ENCODE data around the gene CDHR5.

Gene CDHR5

DNA sequence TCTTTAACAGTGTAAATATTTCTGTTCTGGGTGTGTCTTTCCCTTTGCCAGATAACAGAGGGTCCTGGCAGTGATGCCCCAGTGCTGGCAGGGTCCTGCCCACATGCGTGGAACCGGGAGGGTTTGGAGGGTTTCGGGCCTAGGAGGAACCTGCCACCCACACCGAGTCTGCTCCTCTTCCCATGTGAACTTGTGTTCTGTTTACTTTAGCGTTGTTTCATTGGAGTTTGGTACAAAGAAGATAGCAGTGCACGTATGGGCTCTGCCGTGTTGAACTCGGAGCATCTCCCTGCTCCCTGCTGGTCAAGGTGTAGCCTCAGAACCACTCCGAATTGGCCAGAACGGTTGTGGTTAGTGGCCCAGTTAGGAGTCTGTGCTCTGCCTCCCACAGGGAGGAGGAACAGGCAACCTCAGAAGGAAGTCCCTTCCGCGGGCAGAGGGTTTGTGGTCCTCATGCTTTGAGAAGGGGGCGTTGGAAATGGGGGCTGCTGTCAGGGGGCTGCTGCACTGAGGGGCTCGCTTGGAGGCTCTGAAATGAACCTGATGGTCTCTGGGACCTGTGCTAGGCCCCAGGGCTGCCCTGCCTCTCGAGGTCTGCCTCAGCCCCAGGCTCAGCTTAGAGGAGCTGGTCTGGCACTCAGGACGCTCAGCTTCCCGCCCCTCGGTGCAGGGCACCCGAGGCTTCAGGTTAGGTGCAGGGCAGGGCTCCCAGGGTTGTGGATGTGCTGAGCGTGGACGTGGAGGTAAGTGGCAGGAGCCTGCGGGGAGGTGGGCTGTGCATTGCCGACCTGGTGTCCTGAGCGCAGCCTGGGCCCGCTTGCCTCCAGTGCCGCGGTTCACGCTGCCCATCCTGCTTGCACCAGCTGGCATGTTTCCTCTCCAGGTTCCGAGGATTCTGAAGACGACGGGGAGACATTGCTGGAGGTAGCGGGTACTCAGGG, 38.1 kb downstream of the CDHR5 start:
- no peaks in the 10 kb centered on the region for H3K9me3 ChIP-seq (ENCODE audit: control insufficient read depth, low read depth, low read length)
- H3K27me3 ChIP-seq (ENCODE audit: control insufficient read depth, insufficient read depth, low read length), result no peaks in the 10 kb centered on the region
- H3K4me1 ChIP-seq (ENCODE audit: control insufficient read depth, low read depth, low read length), result no peaks in the 10 kb centered on the region
- H3K4me3 ChIP-seq (ENCODE audit: low read length), result no peak overlapping the region
- H3K36me3 ChIP-seq (ENCODE audit: control insufficient read depth, low read depth, low read length), result peaks cover 64% of the 10 kb centered on the region
- H3K27ac ChIP-seq (ENCODE audit: low read length), result no peak overlapping the region
- no peak overlapping the region for H3K9ac ChIP-seq (ENCODE audit: low read length)

DNA sequence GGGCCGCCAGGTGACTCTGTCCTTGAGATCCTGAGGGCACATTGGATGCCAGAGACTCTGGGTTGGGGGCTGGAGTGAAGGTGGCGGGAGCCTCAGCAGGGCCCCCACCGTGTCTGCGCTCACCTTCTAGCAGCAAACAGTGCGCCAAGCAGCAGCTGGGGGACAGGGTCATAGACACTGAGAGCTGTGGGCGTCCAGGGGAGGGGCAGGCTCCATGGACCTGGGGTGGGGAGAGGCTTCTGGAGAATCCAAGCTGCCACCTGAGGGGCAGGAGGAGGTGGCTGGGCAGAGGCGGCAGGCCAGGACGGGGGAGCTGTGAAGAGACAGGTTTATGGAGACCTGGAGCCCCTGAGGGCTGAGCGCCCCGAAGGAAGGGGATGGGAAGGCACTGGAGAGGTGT, 40.5 kb downstream of the CDHR5 start:
- Histone ChIP-seq H3K27me3 (ENCODE audit: control insufficient read depth, insufficient read depth, low read length) (no peaks in the 10 kb centered on the region), H3K4me3 (ENCODE audit: low read length) (no peak overlapping the region), H3K9me3 (ENCODE audit: control insufficient read depth, low read depth, low read length) (no peaks in the 10 kb centered on the region), H3K27ac (ENCODE audit: low read length) (no peak overlapping the region), H3K9ac (ENCODE audit: low read length) (no peak overlapping the region), H3K4me1 (ENCODE audit: control insufficient read depth, low read depth, low read length) (no peaks in the 10 kb centered on the region), H3K36me3 (ENCODE audit: control insufficient read depth, low read depth, low read length) (peaks cover 46% of the 10 kb centered on the region)

DNA sequence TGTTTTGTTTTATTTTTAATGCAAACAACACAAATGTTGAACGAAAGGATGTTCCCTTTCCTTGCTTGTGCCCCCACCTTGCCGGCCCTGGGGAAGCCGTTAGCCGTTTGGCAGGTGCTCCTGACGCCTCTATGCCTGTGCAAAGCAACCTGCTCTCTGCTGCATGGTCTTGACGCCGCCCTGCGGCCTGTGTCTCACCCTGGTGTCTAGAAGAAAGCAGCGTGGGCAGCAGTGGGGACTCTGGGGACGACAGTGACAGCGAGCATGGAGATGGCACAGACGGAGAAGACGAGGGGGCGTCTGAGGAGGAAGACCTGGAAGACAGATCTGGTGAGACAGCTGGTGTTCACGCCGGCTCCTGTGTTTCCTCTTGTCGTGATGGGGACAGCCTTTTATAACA, 43.0 kb downstream of the CDHR5 start:
- H3K9me3 ChIP-seq (ENCODE audit: control insufficient read depth, low read depth, low read length), result no peaks in the 10 kb centered on the region
- H3K36me3 ChIP-seq (ENCODE audit: control insufficient read depth, low read depth, low read length), result peaks cover 26% of the 10 kb centered on the region
- peaks cover 6% of the 10 kb centered on the region for H3K4me1 ChIP-seq (ENCODE audit: control insufficient read depth, low read depth, low read length)
- no peak overlapping the region for H3K9ac ChIP-seq (ENCODE audit: low read length)
- no peak overlapping the region for H3K4me3 ChIP-seq (ENCODE audit: low read length)
- H3K27me3 ChIP-seq (ENCODE audit: control insufficient read depth, insufficient read depth, low read length), result no peaks in the 10 kb centered on the region
- H3K27ac ChIP-seq (ENCODE audit: low read length), result no peak overlapping the region

DNA sequence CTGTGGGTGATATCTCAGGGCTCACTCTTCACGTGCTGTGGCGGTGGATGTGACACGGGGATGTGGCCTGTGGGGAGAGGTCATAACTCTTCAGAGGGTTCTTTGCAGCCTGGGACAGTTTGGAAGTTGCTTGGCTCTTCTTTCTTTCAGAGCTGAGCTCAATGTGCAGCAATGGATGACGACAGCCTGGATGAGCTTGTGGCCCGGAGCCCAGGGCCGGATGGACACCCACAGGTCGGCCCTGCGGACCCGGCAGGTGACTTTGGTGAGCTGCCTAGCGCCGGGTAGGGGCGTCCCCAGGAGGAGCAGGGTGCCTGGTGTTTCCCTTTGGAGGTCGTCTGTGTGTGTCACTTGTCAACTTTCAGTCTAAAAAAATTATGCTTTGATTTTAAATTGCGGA, 43.4 kb downstream of the CDHR5 start:
- H3K4me3 ChIP-seq (ENCODE audit: low read length), result no peak overlapping the region
- no peak overlapping the region for H3K27ac ChIP-seq (ENCODE audit: low read length)
- H3K36me3 ChIP-seq (ENCODE audit: control insufficient read depth, low read depth, low read length), result peaks cover 22% of the 10 kb centered on the region
- peaks cover 6% of the 10 kb centered on the region for H3K4me1 ChIP-seq (ENCODE audit: control insufficient read depth, low read depth, low read length)
- H3K9ac ChIP-seq (ENCODE audit: low read length), result no peak overlapping the region
- no peaks in the 10 kb centered on the region for H3K9me3 ChIP-seq (ENCODE audit: control insufficient read depth, low read depth, low read length)
- no peaks in the 10 kb centered on the region for H3K27me3 ChIP-seq (ENCODE audit: control insufficient read depth, insufficient read depth, low read length)

DNA sequence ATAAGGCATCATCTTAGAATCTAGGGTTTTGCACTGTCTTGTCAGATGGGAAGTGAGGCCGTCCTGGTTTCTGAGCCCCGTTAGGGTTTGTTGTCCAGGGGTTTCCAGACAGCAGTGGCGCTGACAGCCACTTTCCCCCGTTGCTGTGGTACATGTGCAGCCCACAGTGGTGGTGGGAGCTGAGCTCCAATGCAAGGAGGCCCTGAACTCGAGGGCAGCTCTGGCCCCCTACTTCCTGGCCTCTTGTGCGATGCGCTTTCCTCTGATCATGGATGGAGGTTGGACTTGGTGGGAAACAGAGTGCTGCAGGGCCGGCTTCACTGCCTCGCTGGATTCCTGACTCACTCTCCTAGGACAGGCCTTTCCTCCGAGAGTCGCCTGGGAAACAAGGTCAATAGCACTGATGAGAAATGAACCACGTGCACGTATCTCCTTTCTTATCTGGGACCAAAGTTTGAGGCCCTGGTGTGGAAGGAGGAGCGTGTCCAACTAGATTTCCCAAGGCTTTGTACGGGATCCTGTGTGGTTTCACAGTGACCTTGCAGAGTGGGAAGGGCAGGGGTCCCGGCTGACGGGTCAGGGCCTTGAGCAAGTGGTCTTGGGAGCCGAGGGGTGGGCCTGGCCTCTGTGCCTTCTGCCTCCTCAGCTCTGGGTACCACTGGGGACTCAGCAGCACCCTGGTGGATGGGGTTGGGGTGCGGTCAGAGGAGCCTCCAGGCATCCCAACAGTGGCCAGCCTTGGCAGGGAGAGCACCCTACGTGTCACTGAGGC, 44.7 kb downstream of the CDHR5 start:
- peaks cover 6% of the 10 kb centered on the region for H3K27me3 ChIP-seq (ENCODE audit: control insufficient read depth, insufficient read depth, low read length)
- peaks cover 19% of the 10 kb centered on the region for H3K36me3 ChIP-seq (ENCODE audit: control insufficient read depth, low read depth, low read length)
- H3K9me3 ChIP-seq (ENCODE audit: control insufficient read depth, low read depth, low read length), result no peaks in the 10 kb centered on the region
- no peak overlapping the region for H3K9ac ChIP-seq (ENCODE audit: low read length)
- no peak overlapping the region for H3K27ac ChIP-seq (ENCODE audit: low read length)
- no peak overlapping the region for H3K4me3 ChIP-seq (ENCODE audit: low read length)
- peaks cover 7% of the 10 kb centered on the region for H3K4me1 ChIP-seq (ENCODE audit: control insufficient read depth, low read depth, low read length)

DNA sequence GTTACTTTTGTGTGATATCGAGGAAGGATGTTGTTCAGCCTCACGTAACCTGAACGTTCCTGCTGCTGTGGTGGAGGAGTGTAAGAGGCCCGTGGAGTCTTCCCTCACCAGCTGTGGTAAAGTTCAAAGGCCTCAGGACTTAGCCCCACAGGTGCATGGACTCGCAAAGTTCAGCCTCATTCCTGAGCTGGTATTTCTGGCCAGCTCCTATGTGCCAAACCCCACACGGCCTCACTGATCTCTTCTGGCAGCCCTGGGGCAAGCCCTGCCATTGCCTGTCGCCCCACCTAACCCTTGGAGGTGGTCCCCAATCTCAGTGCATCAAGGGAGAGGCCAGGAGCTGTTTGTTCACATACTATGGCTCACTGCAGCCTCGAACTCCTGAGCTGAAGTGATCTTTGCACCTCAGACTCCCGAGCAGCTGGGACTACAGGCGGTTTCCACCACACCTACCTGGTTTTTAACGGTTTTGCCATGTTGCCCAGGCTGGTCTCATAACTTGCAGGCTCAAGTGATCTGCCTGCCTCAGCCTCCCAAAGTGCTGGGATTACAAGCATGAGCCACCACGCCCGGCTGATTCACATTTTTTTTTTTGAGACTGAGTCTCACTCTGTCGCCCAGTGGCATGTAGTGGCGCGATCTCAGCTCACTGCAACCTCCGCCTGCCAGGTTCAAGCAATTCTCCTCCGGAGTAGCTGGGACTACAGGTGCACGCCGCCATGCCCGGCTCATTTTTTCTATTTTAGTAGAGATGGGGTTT, 46.3 kb downstream of the CDHR5 start:
- Histone ChIP-seq H3K9me3 (ENCODE audit: control insufficient read depth, low read depth, low read length) (no peaks in the 10 kb centered on the region), H3K27me3 (ENCODE audit: control insufficient read depth, insufficient read depth, low read length) (peaks cover 20% of the 10 kb centered on the region), H3K4me1 (ENCODE audit: control insufficient read depth, low read depth, low read length) (peaks cover 9% of the 10 kb centered on the region), H3K27ac (ENCODE audit: low read length) (no peak overlapping the region), H3K36me3 (ENCODE audit: control insufficient read depth, low read depth, low read length) (peaks cover 12% of the 10 kb centered on the region), H3K4me3 (ENCODE audit: low read length) (peak overlapping the region; percentile 76), H3K9ac (ENCODE audit: low read length) (no peak overlapping the region)

DNA sequence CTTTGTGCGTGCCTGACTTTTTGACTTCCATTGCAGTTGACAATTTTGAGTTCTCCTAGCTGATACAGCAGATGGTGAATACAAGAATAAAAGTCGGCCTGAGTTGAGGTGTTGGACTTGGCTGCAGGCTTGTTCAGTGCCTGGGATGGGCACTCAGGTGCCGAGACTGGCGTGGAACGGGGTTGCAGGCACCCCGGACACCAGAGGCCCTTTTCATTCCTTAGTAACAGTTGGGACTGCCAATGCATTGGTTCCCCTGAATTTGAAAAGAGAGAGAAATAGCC, 47.2 kb downstream of the CDHR5 start:
- peaks cover 9% of the 10 kb centered on the region for H3K36me3 ChIP-seq (ENCODE audit: control insufficient read depth, low read depth, low read length)
- H3K4me3 ChIP-seq (ENCODE audit: low read length), result peak overlapping the region; percentile 76
- no peak overlapping the region for H3K27ac ChIP-seq (ENCODE audit: low read length)
- H3K9ac ChIP-seq (ENCODE audit: low read length), result peak overlapping the region; percentile 81
- H3K9me3 ChIP-seq (ENCODE audit: control insufficient read depth, low read depth, low read length), result no peaks in the 10 kb centered on the region
- peaks cover 24% of the 10 kb centered on the region for H3K27me3 ChIP-seq (ENCODE audit: control insufficient read depth, insufficient read depth, low read length)
- H3K4me1 ChIP-seq (ENCODE audit: control insufficient read depth, low read depth, low read length), result peaks cover 9% of the 10 kb centered on the region

DNA sequence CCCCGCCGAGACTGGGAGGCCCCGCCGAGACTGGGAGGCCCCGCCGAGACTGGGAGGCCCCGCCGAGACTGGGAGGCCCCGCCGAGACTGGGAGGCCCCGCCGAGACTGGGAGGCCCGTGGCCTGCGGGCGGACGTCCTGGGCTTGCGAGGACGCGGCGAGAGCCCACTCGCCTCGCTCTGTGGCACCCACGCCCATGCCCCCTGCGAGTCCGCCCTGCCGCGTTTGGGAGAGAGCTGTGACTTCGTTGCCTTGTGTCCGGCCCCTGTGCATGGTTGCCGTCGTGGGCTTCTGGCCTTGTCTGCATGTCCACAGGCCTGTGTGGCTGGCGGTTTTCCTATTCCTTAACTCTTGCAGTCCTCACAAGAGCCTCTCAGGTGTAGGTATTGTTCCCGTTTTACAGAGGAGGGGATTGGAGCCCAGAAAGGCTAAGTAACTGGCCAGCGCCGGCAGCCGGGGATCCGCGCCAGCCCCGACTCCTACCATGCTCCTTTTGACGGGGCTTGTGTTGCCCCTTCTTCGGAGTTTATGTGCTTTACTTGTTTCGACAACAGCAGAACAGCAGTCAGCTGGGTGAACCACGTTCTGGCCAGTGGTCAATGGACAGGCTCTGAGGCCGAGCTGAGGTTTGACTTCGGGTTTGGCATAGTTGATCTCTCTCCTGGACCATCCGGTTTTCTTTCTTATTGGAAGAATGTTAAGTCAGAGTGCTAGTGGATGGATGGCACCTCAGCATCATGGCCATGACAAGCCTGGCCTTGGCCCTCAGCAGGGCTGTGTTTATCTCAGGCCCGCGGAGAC, 47.7 kb downstream of the CDHR5 start:
- peak overlapping the region; percentile 76 for H3K4me3 ChIP-seq (ENCODE audit: low read length)
- H3K36me3 ChIP-seq (ENCODE audit: control insufficient read depth, low read depth, low read length), result peaks cover 5% of the 10 kb centered on the region
- H3K4me1 ChIP-seq (ENCODE audit: control insufficient read depth, low read depth, low read length), result peaks cover 9% of the 10 kb centered on the region
- H3K27me3 ChIP-seq (ENCODE audit: control insufficient read depth, insufficient read depth, low read length), result peaks cover 24% of the 10 kb centered on the region
- no peaks in the 10 kb centered on the region for H3K9me3 ChIP-seq (ENCODE audit: control insufficient read depth, low read depth, low read length)
- no peak overlapping the region for H3K27ac ChIP-seq (ENCODE audit: low read length)
- H3K9ac ChIP-seq (ENCODE audit: low read length), result peak overlapping the region; percentile 81

DNA sequence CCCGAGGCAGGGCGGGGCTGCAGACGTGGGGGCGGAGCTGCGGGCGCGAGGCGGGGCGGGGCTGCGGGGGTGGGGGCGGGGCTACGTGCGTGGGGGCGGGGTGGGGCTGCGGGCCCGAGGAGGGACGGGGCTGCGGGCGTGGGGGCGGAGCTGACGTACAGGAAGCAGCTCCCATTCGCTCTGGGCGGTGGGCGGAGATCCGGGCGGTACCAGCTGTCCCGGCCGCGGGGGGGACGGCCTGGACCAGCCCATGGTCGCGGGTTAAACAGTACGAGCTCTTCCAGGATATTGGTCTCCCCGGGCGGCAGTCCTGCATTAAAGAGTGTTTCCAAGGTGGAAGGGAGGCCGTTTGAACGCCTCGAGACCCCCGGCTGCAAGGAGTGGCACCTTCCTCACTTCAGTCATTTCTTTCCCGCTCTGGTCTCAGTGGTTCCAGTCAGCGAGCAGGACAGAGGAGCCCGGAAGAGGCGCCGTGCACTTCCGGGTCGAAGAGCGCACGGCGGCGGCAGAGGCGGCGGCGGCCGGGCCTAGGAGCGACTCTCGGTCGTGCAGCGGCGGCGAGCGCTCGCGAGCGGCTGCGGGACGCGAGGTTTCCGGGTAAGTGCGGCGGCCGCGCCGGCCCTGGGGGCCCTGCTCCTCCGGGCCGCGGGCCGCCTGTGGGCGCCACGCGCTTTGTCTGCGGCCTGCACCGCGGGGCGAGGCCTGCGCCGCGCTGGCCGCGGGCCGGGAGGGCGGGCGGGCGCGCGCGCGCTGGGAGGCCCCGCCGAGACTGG, 48.6 kb downstream of the CDHR5 start, which contains the start of gene PHRF1:
TSS of gene PHRF1 (plus strand) at position 475 of the 773 bp plus-strand sequence. CDS start 5,043 bp downstream, outside the sequence.
- peak within 1 kb of the TSS; percentile 82 for H3K4me3 ChIP-seq (ENCODE audit: low read length)
- H3K27me3 ChIP-seq (ENCODE audit: control insufficient read depth, insufficient read depth, low read length), result peaks cover 24% of the 10 kb centered on the region
- no peaks in the 10 kb centered on the region for H3K36me3 ChIP-seq (ENCODE audit: control insufficient read depth, low read depth, low read length)

DNA sequence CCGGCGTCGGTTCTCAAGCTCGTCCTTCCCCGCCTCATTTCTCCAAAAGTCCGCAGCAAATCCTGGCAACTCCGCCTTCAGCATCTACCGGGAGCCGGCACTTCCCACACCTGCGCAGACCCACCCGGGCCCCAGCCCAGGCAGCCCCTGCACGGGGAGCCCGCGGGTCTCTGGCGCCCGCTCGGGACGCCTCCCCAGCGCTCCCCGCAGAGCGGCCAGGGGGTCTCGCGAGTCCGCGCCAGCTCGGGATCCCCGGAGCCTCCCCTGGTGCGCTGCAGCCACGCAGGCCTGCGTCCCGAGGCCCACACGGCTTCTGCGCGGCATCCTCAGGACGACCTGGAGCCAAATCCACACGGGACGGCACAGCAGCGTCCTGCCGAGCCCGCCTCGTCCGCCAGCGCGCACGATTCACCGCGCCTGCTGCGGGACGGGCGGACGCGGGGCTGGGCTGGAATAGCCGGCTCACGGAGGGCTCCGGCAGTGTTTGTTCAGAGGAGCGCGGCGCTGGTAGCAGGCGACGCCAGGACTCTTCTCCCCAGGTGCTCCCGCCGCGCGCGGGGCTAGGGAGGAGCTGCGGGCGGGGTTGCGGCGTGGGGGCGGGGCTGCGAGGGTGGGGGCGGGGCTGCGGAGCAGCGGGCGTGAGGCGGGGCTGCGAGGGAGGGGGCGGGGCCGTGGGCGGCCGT, 49.3 kb downstream of the CDHR5 start:
- peaks cover 18% of the 10 kb centered on the region for H3K4me1 ChIP-seq (ENCODE audit: control insufficient read depth, low read depth, low read length)
- peaks cover 24% of the 10 kb centered on the region for H3K27me3 ChIP-seq (ENCODE audit: control insufficient read depth, insufficient read depth, low read length)
- no peak overlapping the region for H3K27ac ChIP-seq (ENCODE audit: low read length)
- H3K9me3 ChIP-seq (ENCODE audit: control insufficient read depth, low read depth, low read length), result no peaks in the 10 kb centered on the region
- H3K9ac ChIP-seq (ENCODE audit: low read length), result peak overlapping the region; percentile 2
- no peaks in the 10 kb centered on the region for H3K36me3 ChIP-seq (ENCODE audit: control insufficient read depth, low read depth, low read length)
- peak overlapping the region; percentile 47 for H3K4me3 ChIP-seq (ENCODE audit: low read length)

More for the DNA sequence above, 48.6 kb downstream of the CDHR5 start, which contains the start of gene PHRF1:
- Histone ChIP-seq H3K4me1 (ENCODE audit: control insufficient read depth, low read depth, low read length) (peaks cover 16% of the 10 kb centered on the region), H3K27ac (ENCODE audit: low read length) (peak within 1 kb of the TSS; percentile 98), H3K9ac (ENCODE audit: low read length) (peak within 1 kb of the TSS; percentile 99), H3K9me3 (ENCODE audit: control insufficient read depth, low read depth, low read length) (no peaks in the 10 kb centered on the region)

All from iPS-18a (cell line).